Keratinocyte (primary cell): ENCODE measurements around the gene SHROOM3.

Source experiments
- CTCF ChIP-seq, 3 experiments: IDR thresholded peaks in 1 of 3; conservative IDR thresholded peaks in 1 of 3; optimal IDR thresholded peaks in 1 of 3; 2 replicates in 2 of 3; 3 replicates in 1 of 3; pipeline versions ENCODE3 to v1.5.1; 2011; ENCODE audit warnings: low read length in 3 of 3, mild to moderate bottlenecking in 3 of 3, moderate library complexity in 2 of 3, control low read depth in 1 of 3, inconsistent platforms in 1 of 3; ENCODE audit not compliant: insufficient read depth in 2 of 3; ENCODE audit errors: extremely low read depth in 1 of 3
- EZH2 ChIP-seq: IDR thresholded peaks from one replicate; pipeline ENCODE4 v1.6.1; 2012; ENCODE audit warnings: inconsistent platforms, mild to moderate bottlenecking, low read length, moderate library complexity

GRCh38 chr4:76750716-76751115, 315.7 kb downstream of the SHROOM3 start:
- TF ChIP-seq CTCF (optimal IDR thresholded peaks at IDR 0.05 in 1 of 3, IDR thresholded peaks at IDR 0.05 in 1 of 3, conservative IDR thresholded peaks at IDR 0.05 in 1 of 3; ENCODE audit: extremely low read depth in 1 of 3, insufficient read depth in 2 of 3, low read length in 3 of 3), result no peak
- TF ChIP-seq EZH2, result no peak
